HG03196 (cell line): ENCODE data around the gene KLHDC1.
"Not testable (repeated sequence)": the region's sequence is repeated elsewhere in the genome, so short reads cannot be mapped to it uniquely, and the experiment has no call there.

Experiments used
- ATAC-seq: cut with Tn5 transposase; IDR thresholded peaks from one replicate; pipeline ENCODE4 v1.9.1; 2021; ENCODE audit not compliant: unreplicated experiment

Gene KLHDC1

DNA sequence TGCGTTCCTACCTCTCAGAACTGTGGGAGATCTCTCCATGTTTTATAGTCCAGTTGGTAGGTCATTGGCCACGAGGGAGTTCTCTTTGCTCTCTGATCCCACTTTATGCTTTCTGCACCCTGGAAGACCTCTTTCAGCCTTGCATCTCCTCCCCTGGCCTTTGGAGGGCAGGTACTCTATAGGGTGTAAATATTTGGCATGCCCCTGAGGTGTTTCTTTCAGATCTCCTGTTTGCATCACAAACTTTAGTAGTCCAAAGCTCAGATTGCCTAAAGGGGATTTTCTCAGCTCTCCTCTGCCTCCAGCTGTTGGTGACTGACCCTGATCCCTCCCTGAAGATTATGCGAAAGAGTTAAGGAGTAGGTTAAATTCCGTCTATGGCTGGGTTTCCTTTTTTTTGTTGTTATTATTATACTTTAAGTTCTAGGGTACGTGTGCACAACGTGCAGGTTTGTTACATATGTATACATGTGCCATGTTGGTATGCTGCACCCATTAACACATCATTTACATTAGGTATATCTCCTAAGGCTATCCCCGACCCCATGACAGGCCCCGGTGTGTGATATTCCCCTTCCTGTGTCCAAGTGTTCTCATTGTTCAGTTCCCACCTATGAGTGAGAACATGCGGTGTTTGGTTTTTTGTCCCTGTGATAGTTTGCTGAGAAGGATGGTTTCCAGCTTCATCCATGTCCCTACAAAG, 29.0 kb downstream of the KLHDC1 start:
- ATAC-seq, result not testable (repeated sequence)

DNA sequence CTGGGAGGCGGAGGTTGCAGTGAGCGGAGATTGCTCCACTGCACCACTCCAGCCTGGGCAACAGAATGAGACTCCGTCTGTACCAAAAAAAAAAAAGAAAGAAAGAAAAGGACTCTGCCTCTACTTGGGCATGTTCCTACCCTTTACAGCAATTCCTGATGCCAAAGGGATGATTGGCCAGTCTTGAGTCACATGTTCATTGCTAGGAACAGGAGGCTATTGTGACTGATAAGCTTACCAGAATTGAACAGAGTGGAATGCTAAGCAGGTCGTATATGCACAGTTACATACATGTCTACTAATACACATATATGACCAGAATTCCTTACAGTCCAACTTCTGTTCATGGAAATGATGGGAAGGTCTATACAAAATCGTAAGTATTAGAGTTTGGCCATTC, 34.3 kb downstream of the KLHDC1 start:
- ATAC-seq, result no peak

DNA sequence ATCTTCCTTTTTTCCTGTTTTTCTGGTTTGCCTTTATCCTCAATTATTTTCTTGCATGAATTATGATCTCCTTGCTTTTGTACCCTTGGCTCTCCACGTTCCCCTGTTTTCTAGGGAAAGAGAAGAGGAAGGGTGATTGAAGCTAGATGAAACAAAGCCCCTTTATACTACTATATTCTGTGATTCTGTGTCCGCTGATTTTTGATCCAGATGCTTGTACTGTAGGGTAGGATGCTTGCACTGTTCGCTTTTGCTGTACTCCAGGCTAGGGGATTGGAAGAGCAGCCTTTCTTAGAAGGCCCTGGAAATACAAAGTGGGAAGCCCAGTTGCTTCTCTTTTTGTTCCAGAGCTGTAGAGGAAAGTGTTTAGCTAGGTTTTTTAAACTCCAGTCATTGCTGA, 40.0 kb downstream of the KLHDC1 start:
- no peak for ATAC-seq

DNA sequence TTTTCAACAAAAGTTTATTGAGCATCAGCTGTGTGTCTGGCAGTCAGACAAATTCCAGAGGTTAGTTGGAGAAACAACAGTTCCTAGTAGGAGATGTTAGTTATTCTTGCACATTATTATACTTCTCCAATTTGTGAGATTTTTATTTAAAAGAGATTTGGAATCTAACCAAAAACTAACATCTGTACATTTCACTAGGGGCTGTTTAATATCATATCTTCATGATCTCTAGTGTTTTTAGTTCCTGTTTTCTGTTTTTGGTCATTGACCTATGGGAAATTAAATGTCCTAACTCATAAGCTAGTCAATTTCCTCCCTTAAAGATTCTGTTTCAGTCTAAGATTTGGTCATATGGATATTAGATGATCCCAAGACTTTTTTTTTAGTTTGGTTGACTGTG, 40.9 kb downstream of the KLHDC1 start:
- no peak for ATAC-seq

DNA sequence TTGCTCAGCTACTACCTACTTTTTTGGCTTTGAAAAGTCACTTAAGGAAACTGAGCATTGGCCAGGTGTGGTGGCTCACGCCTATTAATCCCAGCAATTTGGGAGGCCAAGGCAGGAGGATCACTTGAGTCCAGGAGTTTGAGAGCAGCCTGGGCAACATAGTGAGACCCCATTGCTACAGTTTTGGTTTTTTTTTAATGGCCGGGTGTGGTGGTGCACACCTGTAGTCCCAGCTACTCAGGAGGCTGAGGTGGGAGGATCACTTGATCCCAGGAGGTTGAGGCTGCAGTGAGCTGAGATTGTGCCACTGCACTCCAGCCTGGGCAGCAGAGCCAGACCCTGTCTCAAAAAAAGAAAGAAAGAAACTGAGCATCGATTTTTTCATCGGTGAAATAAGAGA, 42.7 kb downstream of the KLHDC1 start:
- not testable (repeated sequence) for ATAC-seq

DNA sequence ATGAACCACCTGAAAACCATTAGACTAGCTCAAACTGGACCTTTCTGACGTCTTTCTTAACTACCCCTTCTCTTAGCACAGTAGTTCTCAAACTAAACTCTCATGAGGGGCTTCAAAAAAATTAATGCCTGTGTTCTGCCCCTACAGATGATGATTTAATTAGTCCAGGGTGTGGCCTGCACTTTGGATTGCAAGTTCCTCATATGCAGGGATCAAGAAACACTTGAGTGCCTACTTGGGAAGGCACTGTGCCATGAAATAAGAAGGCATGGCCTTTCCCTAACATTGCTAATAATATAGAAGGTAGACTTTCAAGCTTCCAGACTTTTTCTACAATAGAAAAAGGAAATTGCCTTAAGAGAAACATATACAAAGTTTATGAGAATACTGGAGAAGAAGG, 52.3 kb downstream of the KLHDC1 start:
- no peak for ATAC-seq

DNA sequence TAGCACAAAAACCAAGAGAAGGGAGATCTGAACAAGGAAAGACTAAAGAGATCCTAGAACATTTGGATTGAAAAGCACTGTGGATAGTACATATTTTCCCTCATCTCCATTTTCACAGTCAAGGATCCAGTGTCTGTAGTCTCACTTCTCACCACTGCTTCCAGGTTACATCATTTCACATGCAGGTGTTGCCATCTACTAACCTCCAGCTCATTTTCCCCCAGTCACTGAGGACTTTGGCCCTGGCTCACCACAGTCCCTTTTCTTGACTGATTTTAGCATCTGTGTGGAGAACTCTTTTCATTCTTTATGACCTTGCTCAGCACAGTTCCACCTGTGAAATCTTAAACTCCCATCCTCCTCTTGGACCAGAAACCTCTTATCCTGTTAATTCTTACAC, 53.6 kb downstream of the KLHDC1 start:
- not testable (repeated sequence) for ATAC-seq

DNA sequence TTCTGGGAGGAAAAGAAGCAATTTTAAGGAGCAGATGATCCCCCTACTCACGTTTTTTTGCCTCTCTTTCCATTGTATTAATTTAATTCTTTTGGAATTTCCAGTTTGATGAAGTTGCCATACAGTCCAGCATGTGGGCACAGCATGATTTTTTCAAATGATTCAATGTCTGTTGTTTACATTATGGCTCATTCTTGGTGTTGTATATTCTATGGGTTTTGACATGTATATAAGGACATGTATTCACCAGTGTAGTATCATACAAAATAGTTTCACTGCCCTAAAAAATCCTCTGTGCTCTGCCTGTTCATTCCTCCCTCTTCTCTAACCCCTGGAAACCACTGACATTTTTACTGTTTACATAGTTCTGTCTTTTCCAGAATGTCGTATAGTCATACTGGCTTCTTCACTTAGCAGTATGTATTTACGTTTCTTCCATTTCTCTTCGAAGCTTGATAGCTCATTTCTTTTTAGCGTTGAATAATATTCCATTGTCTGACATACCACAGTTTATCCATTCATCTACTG, 61.7 kb downstream of the KLHDC1 start:
- no peak for ATAC-seq

DNA sequence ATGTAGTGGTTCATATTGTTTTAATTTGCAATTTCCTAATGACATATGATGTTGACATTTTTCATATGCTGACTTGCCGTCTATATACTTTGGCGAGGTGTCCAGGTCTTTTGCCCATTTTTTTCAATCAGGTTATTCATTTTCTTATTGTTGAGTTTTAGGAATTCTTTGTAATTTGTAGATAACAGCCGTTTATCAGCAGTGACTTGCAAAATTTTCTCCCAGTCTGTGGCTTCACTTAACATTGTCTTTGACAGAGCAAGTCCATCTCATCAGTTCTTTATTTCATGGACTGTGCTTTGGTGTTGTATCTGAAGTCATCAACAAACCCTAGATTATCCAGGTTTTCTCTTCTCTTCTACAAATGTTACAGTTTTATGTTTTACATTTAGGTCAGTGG, 62.5 kb downstream of the KLHDC1 start:
- ATAC-seq, result no peak

DNA sequence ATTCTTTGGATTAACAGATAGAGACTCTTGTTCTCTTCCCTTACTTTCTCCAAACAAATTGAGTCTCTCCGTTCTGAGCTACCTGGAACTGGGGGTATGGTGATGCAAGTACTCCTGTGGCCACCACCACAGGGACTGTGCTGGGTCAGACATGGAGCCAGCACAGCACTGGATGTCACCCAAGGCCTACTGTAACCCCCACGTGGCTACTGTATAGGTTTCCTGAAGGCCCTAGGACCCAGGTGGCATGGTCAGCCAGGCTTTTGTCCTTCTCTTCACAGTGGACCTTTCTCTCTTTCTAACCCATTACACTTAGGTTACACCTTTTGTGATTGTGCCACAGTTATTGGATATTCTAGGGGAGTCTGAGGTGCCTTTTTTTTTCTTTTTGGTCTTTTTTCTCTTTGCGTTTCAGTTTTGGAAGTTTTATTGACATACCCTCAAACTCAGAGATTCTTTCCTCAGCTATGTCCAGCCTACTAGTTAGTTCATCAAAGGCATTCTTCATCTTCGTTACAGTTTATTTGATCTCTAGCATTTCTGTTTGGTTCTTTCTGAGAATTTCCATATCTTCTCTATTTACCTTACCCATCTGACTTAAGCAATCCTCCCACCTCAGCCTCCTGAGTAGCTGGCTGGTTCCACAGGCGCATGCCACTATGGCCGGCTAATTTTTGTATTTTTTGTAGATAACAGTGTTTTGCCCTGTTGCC, 69.1 kb downstream of the KLHDC1 start:
- ATAC-seq, result no peak

DNA sequence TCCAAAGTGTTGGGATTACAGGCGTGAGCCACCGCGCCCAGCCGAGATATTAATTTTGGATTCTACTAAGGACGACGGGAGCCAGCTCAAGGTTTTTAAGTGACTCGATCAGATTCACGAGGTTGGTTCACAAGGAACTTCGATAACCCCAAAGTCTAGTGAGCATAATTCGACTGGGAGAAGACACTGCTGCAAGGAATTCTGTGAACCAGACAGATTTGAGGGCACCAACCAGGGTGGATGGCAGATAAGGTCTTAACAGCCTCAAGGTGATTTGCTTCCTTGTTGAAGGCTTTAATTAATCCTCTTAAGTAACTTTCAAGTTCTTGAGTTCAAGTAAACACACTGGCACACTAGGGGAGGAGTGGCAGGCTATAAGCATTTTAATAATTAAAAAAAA, 73.9 kb downstream of the KLHDC1 start:
- ATAC-seq, result no peak

DNA sequence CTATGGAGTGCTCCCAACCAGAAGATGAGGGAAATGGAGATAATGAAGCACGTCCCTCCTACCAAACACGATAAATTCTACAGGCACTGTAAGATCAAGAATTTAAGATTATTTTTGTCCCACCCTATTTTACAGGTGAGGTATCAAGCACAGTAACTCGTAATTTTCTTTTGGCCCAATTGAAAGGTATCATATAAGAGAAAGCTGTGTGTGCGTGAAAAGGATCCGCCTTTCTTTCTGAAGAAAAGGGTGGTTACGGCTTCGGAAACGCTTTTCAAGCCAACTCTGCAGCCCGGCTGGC, 74.3 kb downstream of the KLHDC1 start:
- no peak for ATAC-seq

DNA sequence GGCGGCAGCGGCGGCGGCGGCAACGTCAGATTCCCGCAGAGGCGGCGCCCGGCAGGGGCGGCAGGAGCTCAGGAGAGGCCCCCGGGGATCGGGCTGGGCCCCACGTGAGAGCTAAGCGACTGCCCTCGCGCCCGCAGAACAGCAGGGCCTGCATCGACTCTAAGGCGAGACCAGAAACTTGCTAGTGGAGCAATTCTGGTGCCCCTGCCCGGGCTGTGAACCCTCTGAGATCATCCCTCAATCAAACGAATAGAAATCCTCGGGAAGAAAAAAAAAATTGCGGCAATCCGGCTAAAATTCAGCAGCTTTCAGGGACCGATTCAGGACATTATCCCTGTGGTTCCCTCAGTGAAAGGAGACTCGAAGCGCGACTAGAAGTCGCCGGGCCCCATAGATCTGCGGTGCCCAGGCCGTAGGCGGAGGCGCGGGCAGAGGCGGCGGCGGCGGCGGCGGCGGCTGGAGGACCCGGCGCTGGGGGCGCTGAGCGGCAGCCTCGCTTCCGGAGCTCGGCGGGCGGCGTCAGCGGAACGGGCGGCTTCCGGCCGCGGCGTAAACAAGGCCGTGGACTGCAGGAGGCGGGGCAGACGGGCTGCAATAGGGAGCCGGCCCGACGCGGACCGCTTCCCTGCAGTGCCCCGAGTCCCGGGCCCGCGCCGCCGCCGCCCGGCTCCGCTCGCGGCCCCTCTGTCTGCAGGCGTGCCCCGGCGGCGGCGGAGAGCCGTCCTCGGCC, 74.8 kb downstream of the KLHDC1 start, which contains the start of gene KLHDC2:
Gene KLHDC2 (plus strand): TSS at position 583 of the 730 bp plus-strand sequence. CDS start 316 bp downstream, outside the sequence.
- peak; percentile 94 for ATAC-seq

DNA sequence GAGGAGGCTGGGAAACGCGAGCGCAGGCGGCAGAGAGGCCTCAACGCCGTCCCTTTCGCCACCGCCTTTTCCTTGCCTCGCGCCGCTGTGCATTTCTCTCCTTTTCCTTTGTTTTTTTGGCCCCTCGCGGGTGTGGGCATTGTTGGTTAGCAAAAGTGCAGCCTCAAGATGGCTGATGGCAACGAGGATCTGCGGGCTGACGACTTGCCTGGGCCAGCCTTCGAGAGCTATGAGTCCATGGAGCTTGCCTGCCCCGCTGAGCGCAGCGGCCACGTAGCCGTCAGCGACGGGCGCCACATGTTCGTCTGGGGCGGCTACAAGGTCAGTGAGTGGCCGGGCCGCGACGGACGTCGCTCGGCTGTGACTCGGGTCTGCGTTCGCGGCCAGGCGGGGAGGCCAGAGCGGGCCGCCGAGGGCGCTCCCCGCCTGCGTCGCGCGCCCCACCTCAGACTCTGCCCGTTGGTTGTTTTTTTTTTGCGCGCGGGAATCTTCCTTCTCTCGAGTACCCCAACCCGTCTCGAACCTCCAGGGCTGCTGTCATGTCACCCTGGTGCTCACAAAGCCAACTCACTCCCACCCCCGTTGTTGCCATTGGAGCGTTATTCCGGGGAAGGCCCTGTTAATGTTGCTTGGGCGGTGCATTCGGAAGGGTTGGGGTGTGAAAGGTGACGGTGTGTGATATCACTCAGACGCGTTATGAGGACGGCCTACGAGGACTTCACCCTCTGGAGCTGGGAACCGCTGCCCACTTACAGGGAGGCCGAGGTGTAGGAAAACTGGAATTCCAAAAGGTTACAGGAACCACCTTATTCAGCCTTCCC, 75.6 kb downstream of the KLHDC1 start:
- ATAC-seq, result peak; percentile 31

DNA sequence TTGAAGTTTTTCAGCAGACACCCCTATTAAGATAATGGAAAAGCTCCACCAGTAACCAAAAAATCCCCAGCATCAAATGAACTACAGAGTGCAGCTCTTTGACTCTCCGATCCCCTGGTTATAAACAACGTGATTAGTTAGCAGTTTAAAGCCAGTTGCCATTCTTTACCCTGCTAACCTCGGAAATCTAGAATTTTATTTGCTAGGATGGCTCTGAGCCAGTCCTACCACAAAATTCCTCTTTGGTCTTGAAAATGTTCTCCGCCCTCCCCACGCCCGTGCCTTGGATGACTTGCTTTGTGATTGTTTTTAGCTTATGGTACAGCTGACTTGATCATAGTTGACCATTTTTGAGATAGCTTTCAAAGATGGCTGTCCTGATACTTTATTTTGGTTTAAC, 76.3 kb downstream of the KLHDC1 start:
- ATAC-seq, result no peak

DNA sequence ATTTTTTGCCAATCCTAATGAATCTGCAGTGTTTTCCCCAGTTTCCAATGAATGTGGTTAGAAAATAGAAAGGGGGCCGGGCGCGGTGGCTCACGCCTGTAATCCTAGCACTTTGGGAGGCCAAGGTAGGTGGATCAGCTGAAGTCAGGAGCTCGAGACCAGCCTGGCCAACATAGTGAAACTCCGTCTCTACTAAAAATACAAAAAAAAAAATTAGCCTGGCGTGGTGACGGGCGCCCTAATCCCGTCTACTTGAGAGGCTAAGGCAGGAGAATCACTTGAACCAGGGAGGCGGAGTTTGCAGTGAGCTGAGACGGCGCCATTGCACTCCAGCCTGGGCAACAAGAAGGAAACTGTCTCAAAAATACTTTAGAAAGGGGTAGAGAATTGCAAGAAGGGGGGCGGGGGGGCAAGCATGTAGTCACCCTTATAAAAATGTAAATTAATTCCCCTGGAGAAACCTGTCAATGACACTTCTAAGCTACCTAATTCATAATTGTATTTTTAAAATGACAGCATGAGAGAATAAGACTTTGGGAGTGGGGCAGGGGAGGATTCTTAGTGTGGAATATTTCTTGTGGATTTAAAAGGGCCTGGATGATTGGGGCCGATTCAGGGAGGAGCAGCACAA, 76.8 kb downstream of the KLHDC1 start:
- ATAC-seq, result no peak

DNA sequence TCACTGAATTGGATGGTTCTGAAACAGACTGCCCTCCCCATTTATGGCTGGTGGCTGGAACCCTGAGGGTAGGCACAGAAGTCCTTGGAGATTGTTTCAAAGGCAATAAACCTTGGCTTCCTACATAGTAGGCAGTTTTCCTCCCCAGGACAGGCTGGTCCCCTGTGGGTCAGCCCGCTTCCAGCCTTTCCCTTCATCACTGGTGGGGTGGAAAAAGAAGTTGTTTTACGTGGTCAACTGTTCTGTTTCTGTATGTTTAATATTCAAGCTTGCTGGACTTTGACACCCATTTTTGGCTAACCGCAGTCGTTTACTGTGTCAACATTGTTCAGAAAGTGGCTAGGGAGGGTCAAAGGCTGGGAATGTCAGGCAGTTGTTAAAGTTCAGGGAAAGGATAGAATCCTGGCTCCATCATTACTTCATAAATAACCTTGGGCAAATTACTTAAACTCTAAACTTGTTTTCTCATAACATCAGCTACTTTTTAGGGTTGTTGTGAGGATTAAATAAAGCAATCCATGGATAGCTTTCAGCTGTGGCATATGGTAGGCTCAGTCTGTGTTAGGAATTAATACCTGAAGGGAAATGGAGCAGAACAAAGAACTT, 77.4 kb downstream of the KLHDC1 start:
- no peak for ATAC-seq

DNA sequence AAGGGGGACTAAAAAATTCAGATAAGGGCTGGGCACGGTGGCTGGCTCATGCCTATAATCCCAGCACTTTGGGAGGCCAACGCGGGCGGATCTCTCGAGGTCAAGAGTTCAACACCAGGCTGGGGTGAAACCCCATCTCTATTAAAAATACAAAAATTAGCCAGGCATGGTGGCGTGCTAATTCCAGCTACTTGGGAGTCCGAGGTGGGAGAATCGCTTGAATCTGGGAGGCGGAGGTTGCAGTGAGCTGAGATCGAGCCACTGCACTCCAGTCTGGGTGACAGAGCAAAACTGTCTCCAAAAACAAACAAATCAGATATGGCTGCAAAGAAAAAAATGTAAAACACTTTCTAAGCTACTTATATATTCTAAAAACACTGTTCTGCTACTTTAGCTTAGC, 78.8 kb downstream of the KLHDC1 start:
- ATAC-seq, result not testable (repeated sequence)

DNA sequence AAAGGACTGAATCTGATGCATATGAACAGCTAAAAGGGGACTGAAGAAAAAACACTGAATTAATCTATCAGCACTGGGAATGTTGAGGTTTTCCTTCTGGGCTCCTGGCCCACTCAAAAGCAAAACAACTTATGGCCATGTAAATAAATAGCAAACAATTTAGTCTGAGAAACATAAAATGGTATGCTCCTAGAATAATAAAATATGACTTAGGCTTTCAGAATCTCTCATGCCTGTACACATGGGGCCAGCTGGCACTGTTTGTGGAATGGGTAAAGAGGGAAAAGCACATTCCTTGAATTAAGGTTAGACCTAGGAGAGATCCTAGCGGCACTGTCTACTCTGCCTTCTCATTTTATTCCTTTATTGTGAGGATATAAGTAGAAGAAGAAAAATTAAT, 81.2 kb downstream of the KLHDC1 start:
- ATAC-seq, result no peak

DNA sequence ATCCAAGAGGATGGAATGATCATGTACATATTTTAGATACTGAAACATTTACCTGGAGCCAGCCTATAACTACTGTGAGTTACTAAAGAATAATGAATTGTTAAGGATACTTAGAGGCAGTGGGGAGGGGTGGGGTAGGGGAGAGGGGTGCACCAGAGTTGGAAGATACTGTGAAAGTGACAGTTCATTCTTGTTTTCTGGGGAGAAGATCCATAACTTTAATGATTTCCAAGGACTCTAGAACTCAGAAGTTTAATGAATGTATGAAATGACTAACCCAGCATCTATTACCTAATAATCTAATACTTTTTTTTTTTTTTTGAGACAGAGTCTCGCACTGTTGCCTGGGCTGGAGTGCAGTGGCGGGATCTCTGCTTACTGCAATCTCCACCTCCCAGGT, 85.5 kb downstream of the KLHDC1 start:
- ATAC-seq, result no peak
